H1 (cell line): ENCODE results near the gene ITM2A.

Experiments
- CTCF ChIP-seq, 3 experiments: IDR thresholded peaks; 1 replicate in 2 of 3; 2 replicates in 1 of 3; pipeline versions ENCODE4 v1.5.1 to v1.6.1; 2011; ENCODE audit warnings: low read length in 3 of 3, mild to moderate bottlenecking in 3 of 3, inconsistent platforms in 2 of 3, low read depth in 1 of 3, moderate library complexity in 1 of 3; ENCODE audit not compliant: insufficient read depth in 1 of 3; ENCODE audit errors: control extremely low read depth in 1 of 3
- EGR1 ChIP-seq: IDR thresholded peaks from 2 replicates; pipeline ENCODE4 v1.6.1; 2011; ENCODE audit warnings: low read depth, low read length, borderline replicate concordance
- JUN ChIP-seq: IDR thresholded peaks from 2 replicates; pipeline ENCODE4 v1.6.1; 2011; ENCODE audit warnings: low read depth, mild to moderate bottlenecking, improper control_type of control experiment, low read length
- MAX ChIP-seq: IDR thresholded peaks from 2 replicates; pipeline ENCODE4 v1.6.1; 2012; ENCODE audit warnings: inconsistent platforms
- POLR2A ChIP-seq, 2 experiments: IDR thresholded peaks; 1 replicate in 1 of 2; 2 replicates in 1 of 2; pipeline ENCODE4 v1.6.1; 2011; ENCODE audit warnings: low read depth in 2 of 2, low read length in 2 of 2, mild to moderate bottlenecking in 2 of 2; ENCODE audit errors: control extremely low read depth in 1 of 2

- TF ChIP-seq MAX (no peak), JUN (no peak), POLR2A (IDR thresholded peaks at IDR 0.05; ENCODE audit: control extremely low read depth in 1 of 2, low read depth in 2 of 2, low read length in 2 of 2) (no peak), CTCF (IDR thresholded peaks at IDR 0.05; ENCODE audit: control extremely low read depth in 1 of 3, insufficient read depth in 1 of 3, low read depth in 1 of 3, low read length in 3 of 3) (no peak), EGR1 (no peak)
Measured at GRCh38 chrX:79336869-79337815, 30.0 kb downstream of the ITM2A start.
